SH-SY5Y (cell line): ENCODE results near the gene GAB2.

Source experiments
- GATA2 ChIP-seq: IDR thresholded peaks from 2 replicates; pipeline ENCODE4 v1.6.1; 2011; ENCODE audit warnings: mild to moderate bottlenecking, low read depth, low read length
- GATA3 ChIP-seq: IDR thresholded peaks from 2 replicates; pipeline ENCODE4 v1.6.1; 2011; ENCODE audit warnings: low read depth, mild to moderate bottlenecking, low read length, moderate library complexity

DNA sequence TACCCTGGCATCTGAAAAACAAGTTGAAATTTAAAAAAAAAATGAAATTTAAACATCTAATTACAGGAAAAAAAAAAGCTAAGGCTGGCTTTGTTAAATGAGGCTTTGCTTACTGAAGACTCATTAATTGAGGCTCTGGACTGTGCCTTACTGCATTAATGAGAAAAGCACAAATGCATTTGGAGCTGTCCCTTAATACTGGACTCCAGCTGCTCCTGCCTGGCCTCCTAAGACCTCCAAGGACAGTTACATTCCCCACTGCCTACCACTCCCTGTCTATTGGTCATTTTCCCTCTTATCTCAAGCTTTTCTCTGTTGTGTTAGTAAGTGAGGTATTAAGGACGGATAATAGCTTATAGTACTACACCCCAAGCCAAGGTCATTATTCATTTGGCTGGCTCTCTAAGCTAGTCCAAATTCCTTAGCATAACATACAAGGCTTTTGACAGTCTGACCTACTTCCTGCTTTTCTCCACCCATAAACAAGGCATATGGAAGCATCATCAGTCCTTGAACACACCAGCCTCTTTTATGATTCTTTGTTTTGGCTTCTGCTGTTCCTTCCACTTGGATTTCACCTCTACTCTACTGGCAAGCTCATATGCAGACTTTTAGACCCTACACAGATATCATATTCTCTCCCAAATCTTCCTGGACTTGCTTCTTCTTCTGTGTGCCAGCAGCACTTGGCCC is 166.4 kb downstream of the GAB2 start:
- TF ChIP-seq GATA3 (no peak), GATA2 (no peak)
